Kidney (tissue), 14 donors: ENCODE results near the gene PGF. TPM values are rescaled to one million over a fixed set of nuclear protein-coding genes. Genes with fewer than 3 reads are reported as not detected.

ENCODE experiments used
- DNase-seq, 5 donors: peaks; one replicate each; pipeline ENCODE4 v3.0.0-alpha.2; 2013 to 2020
- FAIRE-seq: peaks from 2 replicates; lab custom pipeline; 2012; peaks lifted over from hg19 to GRCh38; lab: Jason Lieb, UNC
- H3K27ac ChIP-seq, 2 donors: one replicate each; pipeline ENCODE4 v1.7.0; 2013; ENCODE audit warnings: low read depth in 2 of 2, low read length in 2 of 2, inconsistent platforms in 1 of 2
- H3K27me3 ChIP-seq: one replicate; pipeline ENCODE4 v1.7.1; 2013; ENCODE audit warnings: low read length, inconsistent platforms; ENCODE audit not compliant: control insufficient read depth, insufficient read depth
- H3K36me3 ChIP-seq, 3 donors: one replicate each; pipeline versions ENCODE4 v1.7.0 to v1.7.1; 2013; ENCODE audit warnings: low read length in 3 of 3, control low read depth in 1 of 3, inconsistent platforms in 1 of 3; ENCODE audit not compliant: insufficient read depth in 3 of 3, control insufficient read depth in 2 of 3
- H3K4me1 ChIP-seq, 3 donors: one replicate each; pipeline versions ENCODE4 v1.7.0 to v1.7.1; 2013; ENCODE audit warnings: low read length in 3 of 3, inconsistent platforms in 1 of 3, low read depth in 1 of 3; ENCODE audit not compliant: control insufficient read depth in 2 of 3, insufficient read depth in 2 of 3
- H3K4me3 ChIP-seq, 3 donors: one replicate each; pipeline versions ENCODE4 v1.7.0 to v1.8.1; 2013; ENCODE audit warnings: low read length in 3 of 3, control low read depth in 1 of 3, inconsistent platforms in 1 of 3
- H3K9ac ChIP-seq, 3 donors: one replicate each; pipeline versions ENCODE4 v1.7.0 to v1.7.1; 2013; ENCODE audit warnings: low read length in 3 of 3, control low read depth in 1 of 3, inconsistent platforms in 1 of 3
- H3K9me3 ChIP-seq, 3 donors: one replicate each; pipeline versions ENCODE4 v1.7.0 to v1.7.1; 2013; ENCODE audit warnings: low read length in 3 of 3, control low read depth in 1 of 3, inconsistent platforms in 1 of 3; ENCODE audit not compliant: control insufficient read depth in 2 of 3, insufficient read depth in 1 of 3
- CTCF ChIP-seq: IDR thresholded peaks from 3 replicates; pipeline ENCODE4 v1.5.1; 2012; ENCODE audit warnings: mild to moderate bottlenecking, moderate library complexity, borderline replicate concordance; ENCODE audit not compliant: insufficient read depth; ENCODE audit errors: extremely low read depth
- intact Hi-C: fragments of 100-400 bp; cut with DNase I; formaldehyde crosslinking; loops from one replicate; pipeline ENCODE4 v1.11.1; 2022
- polyA plus RNA-seq: library from polyadenylated mRNA; stranded (reverse); fragments of 350-450 nt; fragmentation: Illumina TruSeq; extraction: RNeasy Lipid Tissue Mini Kit (QIAGEN cat#74804); gene quantifications from one replicate; pipeline ENCODE4 v1.2.3, GENCODE V29; 2014; ENCODE audit warnings: low read depth, low replicate concordance; ENCODE audit not compliant: insufficient read depth
- total RNA-seq: library from RNA; stranded (reverse); fragmentation: NEBNext Ultra II Directional; extraction: Animal tissue kit (Norgen Biotek cat#: 25700); gene quantifications from one replicate; pipeline ENCODE4 v1.2.1, GENCODE V29; 2021
- donor health status: control.
- donor health status: control.
- donor health status: control.
- donor health status: control.
- donor health status: control.
- donor health status: DM: yes; HTN: yes; CAD: no.
- donor health status: Normal renal cell carcinoma (clear cell type).

The PGF gene
- total and polyA plus RNA-seq, 2 donors from 2014 or later, result 9.3 to 12.1 TPM

DNA sequence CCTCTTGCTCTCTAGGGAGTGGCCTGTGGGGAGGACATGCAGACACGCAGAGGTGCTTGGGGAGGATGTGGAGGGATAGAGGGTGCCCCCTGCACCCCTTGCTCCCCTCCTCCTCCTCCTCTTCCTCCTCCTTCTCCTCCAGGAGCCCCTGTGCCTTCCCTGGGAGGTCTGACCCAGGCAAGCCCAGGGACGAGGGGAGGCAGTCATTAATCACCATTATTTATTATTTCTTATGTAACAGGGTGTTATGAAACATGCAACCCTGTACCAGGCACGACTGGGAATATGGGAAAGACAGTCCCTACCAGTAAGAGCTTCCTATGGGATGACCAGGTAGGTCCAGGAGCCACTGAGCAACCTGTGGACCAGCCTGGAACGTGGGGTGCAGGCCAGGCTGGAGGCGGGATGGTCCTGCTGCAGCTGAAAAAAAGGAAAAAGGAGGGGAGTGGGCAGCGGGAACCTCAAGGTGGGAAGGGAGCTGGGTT lies 22.5 kb upstream of the PGF start:
- Histone ChIP-seq H3K9ac (no peak overlapping the region), H3K27ac (no peak overlapping the region), H3K36me3 (no peaks in the 10 kb centered on the region), H3K4me1 (peaks cover 0 to 6% (median 0%) of the 10 kb centered on the region in 3 donors), H3K9me3 (no peaks in the 10 kb centered on the region), H3K27me3 (no peaks in the 10 kb centered on the region), H3K4me3 (no peak overlapping the region)
- TF ChIP-seq CTCF, result no peak
- intact Hi-C loops, result no loop called here
- no peak for FAIRE-seq
- no peak for DNase-seq

- TF ChIP-seq CTCF, result no peak
- FAIRE-seq, result no peak
- H3K9me3 ChIP-seq, result no peaks in the 10 kb centered on the region
- H3K4me3 ChIP-seq, result no peak overlapping the region
- H3K27ac ChIP-seq, result no peak overlapping the region
- intact Hi-C loops, result no loop called here
- H3K4me1 ChIP-seq, result peaks cover 0 to 6% (median 0%) of the 10 kb centered on the region in 3 donors
- no peaks in the 10 kb centered on the region for H3K27me3 ChIP-seq
- DNase-seq, result no peak
- H3K36me3 ChIP-seq, result no peaks in the 10 kb centered on the region
- no peak overlapping the region for H3K9ac ChIP-seq
Observed at GRCh38 chr14:74977164-74977900, 21.9 kb upstream of the PGF start.

- H3K9ac ChIP-seq, result no peak overlapping the region
- no peaks in the 10 kb centered on the region for H3K36me3 ChIP-seq
- no peak overlapping the region for H3K4me3 ChIP-seq
- no peaks in the 10 kb centered on the region for H3K9me3 ChIP-seq
- DNase-seq (no peak), FAIRE-seq (no peak)
- H3K27ac ChIP-seq, result no peak overlapping the region
- intact Hi-C loops, result no loop called here
- H3K4me1 ChIP-seq, result peaks cover 0 to 5% (median 0%) of the 10 kb centered on the region in 3 donors
- TF ChIP-seq CTCF, result no peak
- no peaks in the 10 kb centered on the region for H3K27me3 ChIP-seq
Observed at GRCh38 chr14:74976264-74977113, 21.1 kb upstream of the PGF start.
